Measurements from ENCODE around the gene CAMK1G.

CAMK1G gene

DNA sequence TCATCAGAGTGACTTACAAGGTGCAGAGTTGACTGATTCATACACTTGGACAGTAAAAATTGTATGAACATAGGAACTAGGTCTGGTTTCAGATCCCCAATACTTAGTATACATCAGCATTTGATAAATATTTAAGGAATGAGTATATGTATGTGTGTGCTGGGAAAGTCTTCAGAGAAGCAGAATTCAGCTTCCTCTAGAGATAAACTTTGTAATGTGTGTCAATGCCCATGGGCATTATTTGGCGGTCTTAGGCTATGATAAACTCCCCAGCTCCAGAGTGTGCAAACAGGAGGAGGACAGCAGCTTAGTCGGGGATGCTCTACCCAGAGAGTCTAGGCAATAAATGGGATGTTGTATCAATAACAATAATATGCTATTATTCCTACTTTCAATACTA, 2.9 kb upstream of the CAMK1G start:
- Histone ChIP-seq H3K36me3 (ENCODE audit: insufficient read depth, low read length) (no peaks in the 10 kb centered on the region), H3K9ac (ENCODE audit: low read depth, low read length) (no peak overlapping the region), H3K9me3 (ENCODE audit: control insufficient read depth, insufficient read depth, low read length) (no peaks in the 10 kb centered on the region; the same call in 1 of the 2 replicates), H3K4me1 (ENCODE audit: insufficient read depth, low read length) (0 out of 2 replicates have a peak, but pooled peaks cover 2% of the 10 kb centered on the region)

DNA sequence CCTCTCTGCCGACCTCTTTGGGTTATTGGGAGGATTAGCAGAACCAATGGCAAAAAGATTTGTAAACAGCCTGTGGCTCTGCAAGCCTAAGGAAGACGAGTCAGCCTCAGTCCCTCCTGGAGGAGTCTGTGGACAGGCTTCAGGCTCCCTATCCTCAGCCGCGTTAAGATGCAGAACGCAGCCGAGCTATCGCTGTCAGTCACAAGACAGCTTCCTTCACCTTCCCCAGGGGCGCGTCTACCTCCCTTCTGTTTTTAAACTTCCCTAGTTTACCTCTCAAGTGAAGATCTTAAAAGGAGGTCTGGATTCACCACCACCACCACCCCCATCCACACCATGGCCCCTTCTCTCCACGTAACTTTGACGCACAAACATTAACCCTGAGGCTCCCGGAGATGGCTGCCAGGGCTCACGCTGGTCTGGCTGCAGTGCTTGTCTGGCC, 738 bp downstream of the CAMK1G start:
- Histone ChIP-seq H3K4me1 (ENCODE audit: insufficient read depth, low read length) (0 out of 2 replicates have a peak, but pooled peaks cover 2% of the 10 kb centered on the region), H3K9me3 (ENCODE audit: control insufficient read depth, insufficient read depth, low read length) (no peaks in the 10 kb centered on the region; the same call in 1 of the 2 replicates), H3K36me3 (ENCODE audit: insufficient read depth, low read length) (no peaks in the 10 kb centered on the region), H3K9ac (ENCODE audit: low read depth, low read length) (peak overlapping the region; percentile 51; the same call in 1 of the 2 replicates)

DNA sequence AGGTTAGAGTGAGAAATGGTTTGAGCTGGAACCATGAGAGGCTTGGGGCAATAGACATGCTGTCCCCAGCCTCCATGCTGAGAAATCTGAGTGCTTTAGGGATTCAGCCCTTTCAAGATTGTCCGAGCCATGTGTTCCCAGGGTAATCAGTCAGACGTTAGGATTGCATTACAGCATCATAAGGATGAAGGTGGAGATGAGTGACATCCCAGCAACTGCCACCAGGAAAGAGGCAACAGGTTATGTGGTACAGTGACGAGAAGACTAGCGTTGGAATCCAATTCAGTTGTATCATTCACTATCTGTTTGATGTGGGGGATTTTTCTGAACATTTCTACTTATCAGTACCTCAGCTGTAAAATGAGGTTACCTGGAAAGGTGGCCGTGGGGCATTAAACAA, 1.7 kb downstream of the CAMK1G start:
- Histone ChIP-seq H3K36me3 (ENCODE audit: insufficient read depth, low read length) (no peaks in the 10 kb centered on the region), H3K9me3 (ENCODE audit: control insufficient read depth, insufficient read depth, low read length) (no peaks in the 10 kb centered on the region; the same call in 1 of the 2 replicates), H3K4me1 (ENCODE audit: insufficient read depth, low read length) (0 out of 2 replicates have a peak, but pooled peaks cover 2% of the 10 kb centered on the region), H3K9ac (ENCODE audit: low read depth, low read length) (no peak overlapping the region)

DNA sequence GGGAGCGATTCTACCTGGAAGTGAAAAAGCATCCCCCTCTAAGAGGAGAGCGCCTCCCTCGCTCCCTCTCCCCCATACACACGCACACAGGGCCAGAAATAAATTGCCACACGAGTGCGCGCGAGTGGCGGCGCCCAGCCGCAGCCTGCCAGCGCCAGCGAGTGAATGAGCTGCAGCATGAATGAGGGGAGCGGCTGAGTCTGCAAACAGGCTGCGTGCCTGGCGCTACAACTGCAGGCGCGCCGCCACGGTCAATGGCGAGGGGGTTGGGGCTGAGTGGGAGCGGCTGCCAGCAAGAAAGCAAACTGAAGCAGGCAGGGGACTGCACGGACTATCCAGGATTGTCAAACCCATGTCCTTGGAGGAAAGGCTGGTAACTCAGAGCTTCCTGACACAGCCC, 2.2 kb downstream of the CAMK1G start:
- Histone ChIP-seq H3K4me1 (ENCODE audit: insufficient read depth, low read length) (0 out of 2 replicates have a peak, but pooled peaks cover 2% of the 10 kb centered on the region), H3K36me3 (ENCODE audit: insufficient read depth, low read length) (no peaks in the 10 kb centered on the region), H3K9ac (ENCODE audit: low read depth, low read length) (no peak overlapping the region), H3K9me3 (ENCODE audit: control insufficient read depth, insufficient read depth, low read length) (no peaks in the 10 kb centered on the region; the same call in 1 of the 2 replicates)

DNA sequence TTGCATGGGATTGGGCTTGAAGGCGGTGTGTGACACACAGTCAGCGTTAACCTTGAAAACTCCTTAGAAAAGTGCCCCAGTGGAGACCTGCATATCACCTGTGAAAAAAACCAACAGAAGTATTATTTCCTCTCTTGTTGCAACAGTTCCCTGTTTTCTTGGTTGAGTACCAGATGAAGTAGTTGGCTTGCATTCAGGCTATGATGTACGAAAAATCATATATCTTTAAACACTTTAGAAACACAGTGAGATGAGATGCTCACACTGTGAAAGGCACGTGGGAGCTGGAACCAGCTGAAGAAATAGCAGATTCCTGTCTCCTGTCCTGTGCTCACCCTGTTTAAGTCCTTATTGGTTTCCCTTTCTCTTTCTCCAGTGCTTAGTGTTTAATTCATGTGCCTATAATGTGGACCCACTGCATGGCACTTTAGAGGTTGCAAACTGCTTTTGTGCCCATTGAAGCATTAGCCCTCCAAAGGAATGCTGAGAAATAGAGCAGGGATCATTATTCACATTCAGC, 2.8 kb downstream of the CAMK1G start:
- Histone ChIP-seq H3K9me3 (ENCODE audit: control insufficient read depth, insufficient read depth, low read length) (no peaks in the 10 kb centered on the region; the same call in 1 of the 2 replicates), H3K4me1 (ENCODE audit: insufficient read depth, low read length) (0 out of 2 replicates have a peak, but pooled peaks cover 2% of the 10 kb centered on the region), H3K36me3 (ENCODE audit: insufficient read depth, low read length) (no peaks in the 10 kb centered on the region), H3K9ac (ENCODE audit: low read depth, low read length) (no peak overlapping the region)

DNA sequence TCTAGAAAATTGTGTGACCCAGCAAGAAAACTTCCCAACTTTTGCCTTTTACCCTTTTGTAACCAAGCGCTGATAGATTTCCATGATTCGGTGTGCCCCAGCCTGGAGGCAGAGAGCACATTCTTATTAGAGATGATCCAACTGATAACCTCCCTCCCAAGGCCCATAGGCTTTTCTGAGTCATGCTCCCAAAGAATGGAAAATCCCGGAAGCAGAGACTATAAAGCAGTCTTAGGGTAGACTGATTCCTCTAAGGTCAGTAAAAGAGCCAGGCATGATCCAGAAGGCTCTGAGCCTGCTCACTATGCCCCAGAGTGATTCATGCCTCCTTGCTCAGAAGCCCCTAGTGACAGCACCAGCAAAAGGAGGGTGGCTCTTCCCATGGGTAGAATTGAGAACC, 4.3 kb downstream of the CAMK1G start:
- Histone ChIP-seq H3K4me1 (ENCODE audit: insufficient read depth, low read length) (0 out of 2 replicates have a peak, but pooled peaks cover 2% of the 10 kb centered on the region), H3K9ac (ENCODE audit: low read depth, low read length) (no peak overlapping the region), H3K36me3 (ENCODE audit: insufficient read depth, low read length) (no peaks in the 10 kb centered on the region), H3K9me3 (ENCODE audit: control insufficient read depth, insufficient read depth, low read length) (no peaks in the 10 kb centered on the region; the same call in 1 of the 2 replicates)

DNA sequence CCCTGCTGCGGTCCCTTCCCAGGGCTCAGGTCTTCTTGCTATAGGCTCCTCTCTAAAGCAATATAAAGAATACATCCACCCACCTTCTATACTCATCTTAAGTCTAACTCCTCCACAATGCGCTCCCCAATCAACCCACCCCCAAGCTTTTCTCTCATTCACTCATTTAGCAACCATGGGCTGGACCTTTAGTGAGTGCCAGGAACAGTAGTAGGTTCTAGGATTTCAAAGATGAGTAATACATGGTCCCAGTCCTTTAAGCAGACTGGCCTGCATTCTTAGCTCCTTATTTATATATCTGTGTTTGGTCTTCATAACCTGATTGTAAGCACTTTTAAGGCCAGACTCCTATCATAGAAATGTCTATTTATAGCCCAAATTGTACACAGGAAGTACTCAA, 5.9 kb downstream of the CAMK1G start:
- Histone ChIP-seq H3K36me3 (ENCODE audit: insufficient read depth, low read length) (no peaks in the 10 kb centered on the region), H3K9ac (ENCODE audit: low read depth, low read length) (no peak overlapping the region), H3K9me3 (ENCODE audit: control insufficient read depth, insufficient read depth, low read length) (no peaks in the 10 kb centered on the region), H3K4me1 (ENCODE audit: insufficient read depth, low read length) (no peaks in the 10 kb centered on the region)

DNA sequence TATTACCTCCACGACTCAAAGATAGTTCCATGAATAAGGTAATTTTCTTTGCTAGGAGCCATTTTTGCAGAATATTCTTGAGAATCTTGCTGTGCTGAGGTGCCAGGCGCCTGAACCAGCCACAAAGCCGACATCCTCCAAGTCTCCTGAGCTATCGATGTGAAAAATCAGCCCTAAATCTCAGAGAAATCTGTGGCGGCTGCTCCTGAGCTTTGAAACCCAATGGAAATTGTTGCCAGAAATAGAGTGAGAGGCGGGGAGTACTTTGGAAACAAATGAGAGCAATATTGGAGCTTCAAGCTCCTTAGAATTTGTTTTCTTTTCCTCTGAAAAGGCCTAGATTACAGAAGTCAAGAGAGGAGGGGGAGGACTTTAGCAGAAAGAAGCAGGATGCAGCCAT, 6.3 kb downstream of the CAMK1G start:
- Histone ChIP-seq H3K9ac (ENCODE audit: low read depth, low read length) (no peak overlapping the region), H3K9me3 (ENCODE audit: control insufficient read depth, insufficient read depth, low read length) (no peaks in the 10 kb centered on the region), H3K4me1 (ENCODE audit: insufficient read depth, low read length) (no peaks in the 10 kb centered on the region), H3K36me3 (ENCODE audit: insufficient read depth, low read length) (no peaks in the 10 kb centered on the region)

DNA sequence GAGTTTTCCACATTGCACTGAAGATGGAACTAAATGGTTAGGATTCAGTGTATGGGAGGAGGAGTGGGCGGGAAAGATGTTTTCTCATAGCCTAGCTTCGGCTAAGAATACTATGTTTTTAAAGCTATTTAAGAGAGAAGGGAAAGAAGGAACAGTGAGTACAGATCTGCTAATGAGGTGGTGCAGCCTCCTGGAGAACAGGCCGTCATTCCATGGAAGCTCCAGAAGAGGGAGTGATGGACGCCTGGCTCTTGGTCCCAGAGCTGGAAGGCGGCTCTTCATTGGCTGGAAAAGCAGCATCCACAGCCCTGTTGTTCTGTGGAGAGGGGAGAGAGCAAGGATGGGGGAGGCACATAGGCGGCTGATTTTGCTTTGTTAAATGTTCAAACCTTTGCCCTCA, 6.9 kb downstream of the CAMK1G start:
- Histone ChIP-seq H3K36me3 (ENCODE audit: insufficient read depth, low read length) (no peaks in the 10 kb centered on the region), H3K9ac (ENCODE audit: low read depth, low read length) (no peak overlapping the region), H3K9me3 (ENCODE audit: control insufficient read depth, insufficient read depth, low read length) (no peaks in the 10 kb centered on the region), H3K4me1 (ENCODE audit: insufficient read depth, low read length) (no peaks in the 10 kb centered on the region)

DNA sequence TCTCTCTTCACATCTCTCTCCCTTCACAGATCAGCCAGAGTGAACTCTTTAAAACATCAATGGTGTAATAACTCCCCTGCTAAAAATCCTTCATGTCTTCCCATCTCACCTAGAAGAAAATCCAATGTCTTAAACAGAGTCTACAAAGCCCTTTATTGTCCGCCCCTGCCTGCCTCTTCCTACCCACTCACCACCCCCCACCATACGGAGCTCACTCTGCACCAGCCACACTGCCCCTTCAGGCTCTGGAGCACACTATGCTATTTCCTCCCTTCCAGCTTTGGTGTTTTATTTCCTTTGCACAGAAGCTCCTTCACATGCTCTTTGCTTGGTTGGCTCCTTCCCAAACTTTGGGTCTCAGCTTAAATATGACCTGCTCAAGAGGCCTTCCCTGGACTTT, 10.2 kb downstream of the CAMK1G start:
- H3K4me1 ChIP-seq (ENCODE audit: insufficient read depth, low read length), result no peaks in the 10 kb centered on the region
- no peak overlapping the region for H3K9ac ChIP-seq (ENCODE audit: low read depth, low read length)
- H3K9me3 ChIP-seq (ENCODE audit: control insufficient read depth, insufficient read depth, low read length), result no peaks in the 10 kb centered on the region
- H3K36me3 ChIP-seq (ENCODE audit: insufficient read depth, low read length), result no peaks in the 10 kb centered on the region

DNA sequence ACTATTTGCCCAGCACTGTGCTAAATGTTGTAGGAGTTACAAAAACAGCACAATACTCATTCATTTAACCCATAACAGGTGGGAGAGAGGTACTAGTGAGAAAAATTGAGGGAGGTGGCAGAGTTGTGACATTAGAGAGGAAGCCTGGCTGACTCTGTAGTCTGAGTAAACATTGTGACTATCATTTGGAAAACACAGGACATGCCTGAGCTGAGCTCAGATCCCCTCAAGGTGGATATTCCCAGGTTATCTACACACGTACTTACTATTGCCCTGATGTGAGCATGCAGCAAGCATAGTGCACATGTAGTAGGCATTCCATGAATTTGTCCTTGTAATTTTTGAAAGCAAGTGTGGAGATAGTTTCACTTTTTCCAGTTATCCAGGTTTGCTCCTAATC, 10.9 kb downstream of the CAMK1G start:
- no peaks in the 10 kb centered on the region for H3K36me3 ChIP-seq (ENCODE audit: insufficient read depth, low read length)
- no peaks in the 10 kb centered on the region for H3K9me3 ChIP-seq (ENCODE audit: control insufficient read depth, insufficient read depth, low read length)
- no peaks in the 10 kb centered on the region for H3K4me1 ChIP-seq (ENCODE audit: insufficient read depth, low read length)
- no peak overlapping the region for H3K9ac ChIP-seq (ENCODE audit: low read depth, low read length)

DNA sequence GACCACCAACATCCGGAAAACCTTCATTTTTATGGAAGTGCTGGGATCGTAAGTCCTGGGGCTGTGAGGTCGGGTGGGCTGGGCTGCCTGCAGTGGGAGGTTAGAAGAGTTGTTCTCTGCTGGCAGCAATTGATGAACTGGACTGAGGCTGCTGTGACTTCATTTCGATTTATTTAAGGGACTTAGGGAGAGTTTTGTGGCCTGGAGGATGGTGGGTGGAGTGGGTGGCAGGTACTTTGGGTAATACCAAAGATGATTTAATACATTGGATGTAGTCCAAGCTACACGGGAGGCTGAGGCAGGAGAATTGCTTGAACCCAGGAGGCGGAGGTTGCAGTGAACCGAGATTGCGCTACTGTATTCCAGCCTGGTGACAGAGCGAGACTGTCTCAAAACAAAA, 11.5 kb downstream of the CAMK1G start:
- Histone ChIP-seq H3K9me3 (ENCODE audit: control insufficient read depth, insufficient read depth, low read length) (no peaks in the 10 kb centered on the region), H3K4me1 (ENCODE audit: insufficient read depth, low read length) (no peaks in the 10 kb centered on the region), H3K9ac (ENCODE audit: low read depth, low read length) (no peak overlapping the region), H3K36me3 (ENCODE audit: insufficient read depth, low read length) (no peaks in the 10 kb centered on the region)

DNA sequence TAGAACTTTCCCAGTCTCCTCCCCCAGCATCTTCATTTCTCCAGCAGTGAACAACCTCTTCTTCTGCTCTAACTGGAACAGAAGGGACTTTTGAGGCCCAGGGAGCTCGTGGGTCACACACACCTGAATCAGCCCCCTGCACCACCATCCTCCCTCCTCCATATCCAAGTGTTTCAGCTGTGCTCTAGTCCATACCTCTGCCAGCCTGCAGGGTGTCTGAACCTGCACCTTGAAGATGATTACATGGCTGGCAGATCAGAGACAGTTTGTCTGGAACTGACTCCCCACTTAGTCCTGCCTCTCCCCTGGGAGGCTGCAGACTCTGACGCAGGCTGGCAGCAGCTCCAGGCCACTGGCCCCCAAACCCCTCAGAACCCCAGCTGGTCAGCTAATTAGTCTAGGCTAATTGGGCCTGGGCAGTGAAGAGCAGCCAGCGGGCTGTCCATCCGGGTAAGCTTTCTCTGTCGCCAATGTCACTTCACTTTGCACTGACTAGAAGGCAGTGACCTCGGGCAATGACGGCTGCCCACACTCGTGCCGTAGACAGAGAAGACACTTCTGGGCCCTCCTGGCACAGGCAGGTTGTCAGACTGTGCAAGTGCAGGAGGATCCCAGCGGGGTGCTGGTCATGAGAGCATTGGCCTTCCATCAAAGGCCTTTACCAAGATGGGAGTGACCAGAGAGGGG, 12.2 kb downstream of the CAMK1G start:
- no peaks in the 10 kb centered on the region for H3K36me3 ChIP-seq (ENCODE audit: insufficient read depth, low read length)
- H3K4me1 ChIP-seq (ENCODE audit: insufficient read depth, low read length), result no peaks in the 10 kb centered on the region
- no peak overlapping the region for H3K9ac ChIP-seq (ENCODE audit: low read depth, low read length)
- no peaks in the 10 kb centered on the region for H3K9me3 ChIP-seq (ENCODE audit: control insufficient read depth, insufficient read depth, low read length)

DNA sequence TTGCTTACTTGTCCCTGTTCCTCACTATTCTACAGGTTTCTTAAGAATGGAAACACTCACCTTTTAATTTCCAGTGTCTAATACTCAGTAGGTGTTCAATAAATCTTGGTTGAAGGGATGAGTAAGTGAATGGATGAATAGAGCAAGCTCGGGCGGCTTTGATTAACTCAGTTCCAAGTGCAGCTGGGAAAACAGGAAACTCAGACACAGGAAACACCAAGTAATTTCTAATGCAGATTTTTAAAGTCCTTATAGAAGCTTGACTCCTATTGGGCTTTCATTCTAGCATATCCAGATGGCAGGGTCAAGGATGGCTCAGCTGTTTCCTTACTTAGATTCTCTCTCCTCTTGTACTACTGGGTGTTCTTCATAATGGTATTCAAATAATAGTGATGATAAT, 14.0 kb downstream of the CAMK1G start:
- H3K9me3 ChIP-seq (ENCODE audit: control insufficient read depth, insufficient read depth, low read length), result no peaks in the 10 kb centered on the region
- no peak overlapping the region for H3K9ac ChIP-seq (ENCODE audit: low read depth, low read length)
- no peaks in the 10 kb centered on the region for H3K36me3 ChIP-seq (ENCODE audit: insufficient read depth, low read length)
- no peaks in the 10 kb centered on the region for H3K4me1 ChIP-seq (ENCODE audit: insufficient read depth, low read length)

DNA sequence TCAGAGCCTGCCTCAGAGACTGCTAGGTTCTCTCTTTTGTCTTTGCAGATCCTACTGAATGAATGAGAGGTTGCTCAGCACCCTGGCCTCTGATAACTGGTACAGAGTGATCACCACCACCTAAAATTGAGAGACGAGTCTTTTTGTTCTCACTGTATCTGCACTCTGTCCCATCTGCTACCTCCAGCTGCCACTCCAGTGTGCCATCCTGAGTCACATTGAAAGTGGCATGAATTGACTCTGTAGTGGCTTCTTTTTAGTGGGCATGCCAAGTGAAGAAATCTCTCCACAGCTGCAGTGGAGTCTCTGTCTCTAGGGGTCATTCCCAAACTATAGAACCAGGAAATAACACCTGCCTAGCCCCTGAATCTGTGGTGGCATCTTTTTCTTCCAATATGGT, 14.7 kb downstream of the CAMK1G start:
- Histone ChIP-seq H3K9me3 (ENCODE audit: control insufficient read depth, insufficient read depth, low read length) (no peaks in the 10 kb centered on the region), H3K36me3 (ENCODE audit: insufficient read depth, low read length) (no peaks in the 10 kb centered on the region), H3K4me1 (ENCODE audit: insufficient read depth, low read length) (no peaks in the 10 kb centered on the region), H3K9ac (ENCODE audit: low read depth, low read length) (no peak overlapping the region)

Measured in ES-I3 (cell line).